Kidney epithelial cell (primary cell): ENCODE measurements around the gene TTC12. TPM values are rescaled to one million over a fixed set of nuclear protein-coding genes. Genes with fewer than 3 reads are reported as not detected.
"Not testable (repeated sequence)": the region's sequence is repeated elsewhere in the genome, so short reads cannot be mapped to it uniquely, and the experiment has no call there.

Source experiments
- DNase-seq: peaks from one replicate; pipeline ENCODE4 v3.0.0-alpha.2; 2010; ENCODE audit warnings: low read depth
- H3K27me3 ChIP-seq: 2 replicates; pipeline ENCODE4 v1.6.0; 2011; ENCODE audit warnings: low read length; ENCODE audit not compliant: control insufficient read depth, insufficient read depth
- H3K36me3 ChIP-seq: 2 replicates; pipeline ENCODE4 v1.5.1; 2011; ENCODE audit warnings: low read length; ENCODE audit not compliant: control insufficient read depth, insufficient read depth
- H3K4me3 ChIP-seq: 2 replicates; pipeline ENCODE4 v1.5.1; 2011; ENCODE audit warnings: low read depth, mild to moderate bottlenecking, control low read depth, low read length
- CTCF ChIP-seq: IDR thresholded peaks from 2 replicates; pipeline ENCODE4 v1.5.1; 2011; ENCODE audit warnings: mild to moderate bottlenecking, moderate library complexity, low read length, control low read depth, inconsistent platforms; ENCODE audit not compliant: insufficient read depth, poor library complexity, severe bottlenecking
- total RNA-seq: library from RNA; depleted of rRNA; stranded (reverse); fragments of >200 nt; gene quantifications from 2 replicates; pipeline ENCODE4 v1.2.3, GENCODE V29; 2015

Gene TTC12
- total RNA-seq, 1 donor from 2014 or later, result 17.1 TPM

GRCh38 chr11:113295993-113296392 lies 18.4 kb upstream of the TTC12 start:
- no peaks in the 10 kb centered on the region for H3K36me3 ChIP-seq
- no peak for TF ChIP-seq CTCF
- no peaks in the 10 kb centered on the region for H3K27me3 ChIP-seq
- DNase-seq, result no peak
- H3K4me3 ChIP-seq, result no peak overlapping the region

GRCh38 chr11:113296447-113297205 lies 17.8 kb upstream of the TTC12 start:
- Histone ChIP-seq H3K27me3 (no peaks in the 10 kb centered on the region), H3K36me3 (no peaks in the 10 kb centered on the region), H3K4me3 (no peak overlapping the region)
- DNase-seq, result no peak
- no peak for TF ChIP-seq CTCF

- DNase-seq, H3K27me3 ChIP-seq: not testable (repeated sequence)
These were observed 15.9 kb upstream of the TTC12 start for GRCh38 chr11:113298496-113298895.

GRCh38 chr11:113304916-113305315 lies 9.5 kb upstream of the TTC12 start:
- Histone ChIP-seq H3K4me3 (no peak overlapping the region), H3K36me3 (no peaks in the 10 kb centered on the region), H3K27me3 (no peaks in the 10 kb centered on the region)
- no peak for DNase-seq
- TF ChIP-seq CTCF, result no peak

More at GRCh38 chr11:113298496-113298895, 15.9 kb upstream of the TTC12 start:
- H3K36me3 ChIP-seq, H3K4me3 ChIP-seq: not testable (repeated sequence)

GRCh38 chr11:113305440-113306336 lies 8.7 kb upstream of the TTC12 start:
- DNase-seq, result peak; percentile 5
- Histone ChIP-seq H3K36me3 (no peaks in the 10 kb centered on the region), H3K4me3 (no peak overlapping the region), H3K27me3 (no peaks in the 10 kb centered on the region)
- peak; percentile 96 for TF ChIP-seq CTCF

GRCh38 chr11:113308601-113309000 lies 5.8 kb upstream of the TTC12 start:
- TF ChIP-seq CTCF, result no peak
- Histone ChIP-seq H3K4me3 (no peak overlapping the region), H3K36me3 (no peaks in the 10 kb centered on the region), H3K27me3 (no peaks in the 10 kb centered on the region)
- no peak for DNase-seq
